Stimulated activated CD8-positive, alpha-beta memory T cell treated with anti-CD3 and anti-CD28 coated beads, Interleukin-4, amount 100 ng/mL, for 24 hours (primary cell): ENCODE data around the gene MAP4K3.

Source experiments
- DNase-seq: peaks from one replicate; pipeline ENCODE4 v3.0.0-alpha.2; 2020; ENCODE audit warnings: low read depth

Gene MAP4K3

GRCh38 chr2:39241588-39241987 lies 195.5 kb downstream of the MAP4K3 start:
- no peak for DNase-seq

GRCh38 chr2:39240758-39241157 lies 196.3 kb downstream of the MAP4K3 start:
- no peak for DNase-seq

- no peak for DNase-seq
Measured at GRCh38 chr2:39234754-39235153, 202.3 kb downstream of the MAP4K3 start.

GRCh38 chr2:39232141-39232540 lies 204.9 kb downstream of the MAP4K3 start:
- DNase-seq: no peak

GRCh38 chr2:39228413-39229209 lies 208.5 kb downstream of the MAP4K3 start:
- no peak for DNase-seq

GRCh38 chr2:39227628-39228412 lies 209.3 kb downstream of the MAP4K3 start:
- peak; percentile 68 for DNase-seq

GRCh38 chr2:39225567-39225966 lies 211.5 kb downstream of the MAP4K3 start:
- DNase-seq: no peak

- no peak for DNase-seq
Measured at GRCh38 chr2:39223909-39224308, 213.2 kb downstream of the MAP4K3 start.

- DNase-seq: no peak
Measured at GRCh38 chr2:39221459-39221858, 215.6 kb downstream of the MAP4K3 start.

GRCh38 chr2:39220136-39220535 lies 216.9 kb downstream of the MAP4K3 start:
- DNase-seq: no peak

GRCh38 chr2:39218391-39218790 lies 218.7 kb downstream of the MAP4K3 start:
- no peak for DNase-seq

GRCh38 chr2:39217192-39217550 lies 219.9 kb downstream of the MAP4K3 start:
- DNase-seq: no peak

- DNase-seq: peak; percentile 42
Measured at GRCh38 chr2:39216346-39217191, 220.5 kb downstream of the MAP4K3 start.

- no peak for DNase-seq
Measured at GRCh38 chr2:39215545-39215944, 221.5 kb downstream of the MAP4K3 start.

- no peak for DNase-seq
Measured at GRCh38 chr2:39213015-39213414, 224.1 kb downstream of the MAP4K3 start.

GRCh38 chr2:39210846-39211245 lies 226.2 kb downstream of the MAP4K3 start:
- DNase-seq: no peak

GRCh38 chr2:39203382-39203781 lies 233.7 kb downstream of the MAP4K3 start:
- no peak for DNase-seq

- no peak for DNase-seq
Measured at GRCh38 chr2:39202639-39203369, 234.3 kb downstream of the MAP4K3 start.
